Esophagus squamous epithelium (tissue), 4 donors: ENCODE data around the gene ZC3H13.

Source experiments
- POLR2A ChIP-seq, 4 donors: fragments of 450-650 bp; IDR thresholded peaks; one replicate each; pipeline ENCODE4 v1.6.1; 2017; ENCODE audit warnings: antibody characterized with exemption in 4 of 4, mild to moderate bottlenecking in 4 of 4, moderate library complexity in 3 of 4
- TF ChIP-seq, protein P1 (sequence below), 6 experiments: fragments of 450-650 bp in 4 of 6; fragments of 200-600 bp in 2 of 6; sonication (generic) in 2 of 6; IDR thresholded peaks; one replicate each; pipeline ENCODE4 v1.5.1; 2016 to 2019; ENCODE audit warnings: antibody characterized with exemption in 6 of 6, mild to moderate bottlenecking in 4 of 6, moderate library complexity in 4 of 6

DNA sequence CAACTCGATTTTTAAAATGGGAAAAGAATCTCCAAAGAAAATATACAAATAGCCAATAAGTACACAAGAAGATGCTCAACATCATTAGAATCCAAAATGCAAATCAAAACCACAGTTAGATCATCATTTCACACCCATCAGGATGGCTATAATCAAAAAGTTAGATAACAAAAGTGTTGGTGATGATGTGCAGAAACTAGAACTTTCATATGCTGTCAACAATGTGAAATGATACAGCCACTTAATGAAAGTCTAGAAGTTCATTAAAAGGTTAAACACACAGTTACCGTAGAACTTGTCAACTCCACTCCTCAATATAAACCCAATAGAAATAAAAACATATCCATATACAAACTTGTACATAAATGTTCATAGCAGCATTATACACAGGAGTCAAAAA lies 11.8 kb downstream of the ZC3H13 start:
- TF ChIP-seq, protein P1, sequence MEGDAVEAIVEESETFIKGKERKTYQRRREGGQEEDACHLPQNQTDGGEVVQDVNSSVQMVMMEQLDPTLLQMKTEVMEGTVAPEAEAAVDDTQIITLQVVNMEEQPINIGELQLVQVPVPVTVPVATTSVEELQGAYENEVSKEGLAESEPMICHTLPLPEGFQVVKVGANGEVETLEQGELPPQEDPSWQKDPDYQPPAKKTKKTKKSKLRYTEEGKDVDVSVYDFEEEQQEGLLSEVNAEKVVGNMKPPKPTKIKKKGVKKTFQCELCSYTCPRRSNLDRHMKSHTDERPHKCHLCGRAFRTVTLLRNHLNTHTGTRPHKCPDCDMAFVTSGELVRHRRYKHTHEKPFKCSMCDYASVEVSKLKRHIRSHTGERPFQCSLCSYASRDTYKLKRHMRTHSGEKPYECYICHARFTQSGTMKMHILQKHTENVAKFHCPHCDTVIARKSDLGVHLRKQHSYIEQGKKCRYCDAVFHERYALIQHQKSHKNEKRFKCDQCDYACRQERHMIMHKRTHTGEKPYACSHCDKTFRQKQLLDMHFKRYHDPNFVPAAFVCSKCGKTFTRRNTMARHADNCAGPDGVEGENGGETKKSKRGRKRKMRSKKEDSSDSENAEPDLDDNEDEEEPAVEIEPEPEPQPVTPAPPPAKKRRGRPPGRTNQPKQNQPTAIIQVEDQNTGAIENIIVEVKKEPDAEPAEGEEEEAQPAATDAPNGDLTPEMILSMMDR (IDR thresholded peaks at IDR 0.05) = no peak
- TF ChIP-seq POLR2A (IDR thresholded peaks at IDR 0.05) = no peak
